ENCODE results near the gene AFP. TPM values are rescaled to one million over a fixed set of nuclear protein-coding genes. Genes with fewer than 3 reads are reported as not detected.

Gene AFP
- total and polyA plus RNA-seq, 2 of the 8 experiments (the other 6 are each of a cell fraction or from before 2014, with no cell fraction given): 6.1 to 10.4 TPM

DNA sequence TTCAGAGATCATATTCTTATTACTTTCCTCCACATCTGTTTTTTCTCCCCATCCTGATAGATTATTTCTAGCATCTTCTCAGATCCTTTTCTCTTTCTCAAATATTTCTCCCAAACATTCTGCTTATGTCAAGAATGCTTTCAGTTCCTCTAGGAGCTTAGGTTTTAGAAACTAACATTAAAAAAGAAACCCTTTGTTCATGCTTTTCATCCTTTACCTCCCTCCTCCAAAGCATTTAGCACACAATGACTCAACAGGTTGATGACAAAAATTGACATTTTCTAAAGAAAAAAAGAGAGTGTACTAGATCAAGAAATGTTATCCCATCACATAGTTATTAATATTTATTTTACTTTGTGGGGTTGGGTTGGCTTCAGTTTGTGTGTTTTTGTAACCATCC is 48.5 kb upstream of the AFP start:
- H4K91ac ChIP-seq (replicated peaks; ENCODE audit: insufficient read length, low read length): no peak overlapping the region
- CTCF ChIA-PET (ENCODE audit: partially characterized antibody): no interaction called here
- FAIRE-seq: no peak
- no peak for TF ChIP-seq GABPA (IDR thresholded peaks at IDR 0.05; ENCODE audit: borderline replicate concordance, insufficient read depth, low read length)
- TF ChIP-seq, protein P1, sequence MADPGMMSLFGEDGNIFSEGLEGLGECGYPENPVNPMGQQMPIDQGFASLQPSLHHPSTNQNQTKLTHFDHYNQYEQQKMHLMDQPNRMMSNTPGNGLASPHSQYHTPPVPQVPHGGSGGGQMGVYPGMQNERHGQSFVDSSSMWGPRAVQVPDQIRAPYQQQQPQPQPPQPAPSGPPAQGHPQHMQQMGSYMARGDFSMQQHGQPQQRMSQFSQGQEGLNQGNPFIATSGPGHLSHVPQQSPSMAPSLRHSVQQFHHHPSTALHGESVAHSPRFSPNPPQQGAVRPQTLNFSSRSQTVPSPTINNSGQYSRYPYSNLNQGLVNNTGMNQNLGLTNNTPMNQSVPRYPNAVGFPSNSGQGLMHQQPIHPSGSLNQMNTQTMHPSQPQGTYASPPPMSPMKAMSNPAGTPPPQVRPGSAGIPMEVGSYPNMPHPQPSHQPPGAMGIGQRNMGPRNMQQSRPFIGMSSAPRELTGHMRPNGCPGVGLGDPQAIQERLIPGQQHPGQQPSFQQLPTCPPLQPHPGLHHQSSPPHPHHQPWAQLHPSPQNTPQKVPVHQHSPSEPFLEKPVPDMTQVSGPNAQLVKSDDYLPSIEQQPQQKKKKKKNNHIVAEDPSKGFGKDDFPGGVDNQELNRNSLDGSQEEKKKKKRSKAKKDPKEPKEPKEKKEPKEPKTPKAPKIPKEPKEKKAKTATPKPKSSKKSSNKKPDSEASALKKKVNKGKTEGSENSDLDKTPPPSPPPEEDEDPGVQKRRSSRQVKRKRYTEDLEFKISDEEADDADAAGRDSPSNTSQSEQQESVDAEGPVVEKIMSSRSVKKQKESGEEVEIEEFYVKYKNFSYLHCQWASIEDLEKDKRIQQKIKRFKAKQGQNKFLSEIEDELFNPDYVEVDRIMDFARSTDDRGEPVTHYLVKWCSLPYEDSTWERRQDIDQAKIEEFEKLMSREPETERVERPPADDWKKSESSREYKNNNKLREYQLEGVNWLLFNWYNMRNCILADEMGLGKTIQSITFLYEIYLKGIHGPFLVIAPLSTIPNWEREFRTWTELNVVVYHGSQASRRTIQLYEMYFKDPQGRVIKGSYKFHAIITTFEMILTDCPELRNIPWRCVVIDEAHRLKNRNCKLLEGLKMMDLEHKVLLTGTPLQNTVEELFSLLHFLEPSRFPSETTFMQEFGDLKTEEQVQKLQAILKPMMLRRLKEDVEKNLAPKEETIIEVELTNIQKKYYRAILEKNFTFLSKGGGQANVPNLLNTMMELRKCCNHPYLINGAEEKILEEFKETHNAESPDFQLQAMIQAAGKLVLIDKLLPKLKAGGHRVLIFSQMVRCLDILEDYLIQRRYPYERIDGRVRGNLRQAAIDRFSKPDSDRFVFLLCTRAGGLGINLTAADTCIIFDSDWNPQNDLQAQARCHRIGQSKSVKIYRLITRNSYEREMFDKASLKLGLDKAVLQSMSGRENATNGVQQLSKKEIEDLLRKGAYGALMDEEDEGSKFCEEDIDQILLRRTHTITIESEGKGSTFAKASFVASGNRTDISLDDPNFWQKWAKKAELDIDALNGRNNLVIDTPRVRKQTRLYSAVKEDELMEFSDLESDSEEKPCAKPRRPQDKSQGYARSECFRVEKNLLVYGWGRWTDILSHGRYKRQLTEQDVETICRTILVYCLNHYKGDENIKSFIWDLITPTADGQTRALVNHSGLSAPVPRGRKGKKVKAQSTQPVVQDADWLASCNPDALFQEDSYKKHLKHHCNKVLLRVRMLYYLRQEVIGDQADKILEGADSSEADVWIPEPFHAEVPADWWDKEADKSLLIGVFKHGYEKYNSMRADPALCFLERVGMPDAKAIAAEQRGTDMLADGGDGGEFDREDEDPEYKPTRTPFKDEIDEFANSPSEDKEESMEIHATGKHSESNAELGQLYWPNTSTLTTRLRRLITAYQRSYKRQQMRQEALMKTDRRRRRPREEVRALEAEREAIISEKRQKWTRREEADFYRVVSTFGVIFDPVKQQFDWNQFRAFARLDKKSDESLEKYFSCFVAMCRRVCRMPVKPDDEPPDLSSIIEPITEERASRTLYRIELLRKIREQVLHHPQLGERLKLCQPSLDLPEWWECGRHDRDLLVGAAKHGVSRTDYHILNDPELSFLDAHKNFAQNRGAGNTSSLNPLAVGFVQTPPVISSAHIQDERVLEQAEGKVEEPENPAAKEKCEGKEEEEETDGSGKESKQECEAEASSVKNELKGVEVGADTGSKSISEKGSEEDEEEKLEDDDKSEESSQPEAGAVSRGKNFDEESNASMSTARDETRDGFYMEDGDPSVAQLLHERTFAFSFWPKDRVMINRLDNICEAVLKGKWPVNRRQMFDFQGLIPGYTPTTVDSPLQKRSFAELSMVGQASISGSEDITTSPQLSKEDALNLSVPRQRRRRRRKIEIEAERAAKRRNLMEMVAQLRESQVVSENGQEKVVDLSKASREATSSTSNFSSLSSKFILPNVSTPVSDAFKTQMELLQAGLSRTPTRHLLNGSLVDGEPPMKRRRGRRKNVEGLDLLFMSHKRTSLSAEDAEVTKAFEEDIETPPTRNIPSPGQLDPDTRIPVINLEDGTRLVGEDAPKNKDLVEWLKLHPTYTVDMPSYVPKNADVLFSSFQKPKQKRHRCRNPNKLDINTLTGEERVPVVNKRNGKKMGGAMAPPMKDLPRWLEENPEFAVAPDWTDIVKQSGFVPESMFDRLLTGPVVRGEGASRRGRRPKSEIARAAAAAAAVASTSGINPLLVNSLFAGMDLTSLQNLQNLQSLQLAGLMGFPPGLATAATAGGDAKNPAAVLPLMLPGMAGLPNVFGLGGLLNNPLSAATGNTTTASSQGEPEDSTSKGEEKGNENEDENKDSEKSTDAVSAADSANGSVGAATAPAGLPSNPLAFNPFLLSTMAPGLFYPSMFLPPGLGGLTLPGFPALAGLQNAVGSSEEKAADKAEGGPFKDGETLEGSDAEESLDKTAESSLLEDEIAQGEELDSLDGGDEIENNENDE (IDR thresholded peaks at IDR 0.05; ENCODE audit: insufficient replicate concordance, low read length): no peak

More for the DNA sequence above, 48.5 kb upstream of the AFP start:
- Histone ChIP-seq H2AFZ (ENCODE audit: low read length) (no peak overlapping the region), H2BK5ac (ENCODE audit: low read depth, low read length) (no peak overlapping the region), H2BK20ac (ENCODE audit: low read length) (no peak overlapping the region), H3K4me3 (ENCODE audit: extremely low read depth in 1 of 4, insufficient read depth in 2 of 4, low read depth in 3 of 4, low read length in 4 of 4) (no peak overlapping the region), H4K20me1 (replicated peaks in 1 of 2; ENCODE audit: control insufficient read depth in 1 of 2, insufficient read depth in 2 of 2, low read length in 2 of 2) (no peaks in the 10 kb centered on the region), H3K9ac (replicated peaks in 1 of 4; ENCODE audit: extremely low read depth in 1 of 4, low read depth in 3 of 4, low read length in 3 of 4) (no peak overlapping the region), H2BK120ac (replicated peaks; ENCODE audit: low read depth, low read length) (no peak overlapping the region), H3K56ac (replicated peaks; ENCODE audit: insufficient read length, low read depth, low read length) (no peak overlapping the region), H4K5ac (ENCODE audit: insufficient read length, low read depth, low read length) (no peak overlapping the region), H3K27me3 (replicated peaks in 1 of 4; ENCODE audit: control insufficient read depth in 3 of 4, extremely low read depth in 1 of 4, insufficient read depth in 3 of 4, low read length in 3 of 4) (no peaks in the 10 kb centered on the region), H3K14ac (ENCODE audit: insufficient read length) (no peak overlapping the region), H3K23ac (ENCODE audit: insufficient read length) (no peak overlapping the region), H3K27ac (ENCODE audit: low read depth, low read length) (no peak overlapping the region), H3K36me3 (ENCODE audit: control insufficient read depth in 2 of 4, insufficient read depth in 4 of 4, low read length in 3 of 4) (no peaks in the 10 kb centered on the region), H3K23me2 (ENCODE audit: low read depth, low read length) (no peaks in the 10 kb centered on the region), H3K4ac (replicated peaks; ENCODE audit: insufficient read length, low read depth, low read length) (no peak overlapping the region), H3K4me2 (ENCODE audit: insufficient read depth in 1 of 2, low read depth in 2 of 2, low read length in 2 of 2) (no peak overlapping the region), H3K9me3 (ENCODE audit: insufficient read depth in 2 of 2, low read depth in 1 of 2, low read length in 1 of 2) (no peaks in the 10 kb centered on the region), H3K18ac (ENCODE audit: extremely low read depth, low read length) (no peak overlapping the region), H2BK12ac (ENCODE audit: low read depth, low read length) (no peak overlapping the region), H3K79me1 (ENCODE audit: low read depth, low read length) (no peaks in the 10 kb centered on the region), H3K79me2 (ENCODE audit: control insufficient read depth in 1 of 2, insufficient read depth in 2 of 2, low read length in 2 of 2) (no peaks in the 10 kb centered on the region), H3K4me1 (replicated peaks in 1 of 4; ENCODE audit: control insufficient read depth in 3 of 4, insufficient read depth in 4 of 4, low read length in 3 of 4) (no peaks in the 10 kb centered on the region), H4K8ac (ENCODE audit: extremely low read depth, insufficient read depth, low read length) (no peak overlapping the region), H2AK5ac (ENCODE audit: low read depth, low read length) (no peak overlapping the region), H2BK15ac (ENCODE audit: low read length) (no peak overlapping the region)
- POLR2A ChIA-PET (ENCODE audit: partially characterized antibody): no interaction called here
- DNase-seq (ENCODE audit: low read depth in 1 of 2, low spot score in 2 of 2): no peak
